A673 (cell line): ENCODE measurements around the gene MARK3.

Experiments used
- CTCF ChIP-seq: fragments of 300-800, 200-600 bp; sonication (generic); conservative IDR thresholded peaks from 2 replicates; pipeline ENCODE4 v1.5.1; 2017; ENCODE audit warnings: low read depth, mild to moderate bottlenecking, antibody characterized with exemption, low read length, moderate library complexity, mixed read lengths
- EZH2 ChIP-seq: fragments of 200-600 bp; sonication (generic); IDR thresholded peaks from 2 replicates; pipeline ENCODE4 v1.6.1; 2017; ENCODE audit warnings: borderline replicate concordance, low read depth, mild to moderate bottlenecking, mixed read lengths, antibody characterized with exemption, low read length; ENCODE audit not compliant: poor library complexity, severe bottlenecking

- no peak for TF ChIP-seq CTCF
- no peak for TF ChIP-seq EZH2
Observed at GRCh38 chr14:103533137-103533998, 148.2 kb downstream of the MARK3 start.
